ENCODE measurements around the gene SEC24D.
"Not testable (repeated sequence)": the region's sequence is repeated elsewhere in the genome, so short reads cannot be mapped to it uniquely, and the experiment has no call there.

SEC24D gene

DNA sequence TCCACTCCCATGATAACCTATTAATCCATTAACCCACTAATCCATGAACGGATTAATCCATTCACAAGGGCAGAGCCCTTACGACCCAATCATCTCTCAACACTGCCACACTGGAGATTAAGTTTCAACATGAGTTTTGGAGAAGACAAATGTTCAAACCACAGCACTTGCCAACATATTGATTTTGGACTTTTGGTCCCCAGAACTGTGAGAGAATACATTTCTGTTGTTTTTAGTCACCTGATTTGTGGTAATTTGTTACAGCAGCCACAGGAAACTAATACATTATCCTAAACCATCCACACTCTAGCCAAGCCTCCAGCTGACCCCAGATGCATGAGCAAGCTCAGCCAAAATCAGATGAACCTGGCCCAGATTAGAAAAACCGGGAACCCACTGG lies 22.4 kb downstream of the SEC24D start:
- DNase-seq (ENCODE audit: insufficient read length, low spot score) (no peak), FAIRE-seq (no peak)
- no peak for TF ChIP-seq POLR2A (IDR thresholded peaks at IDR 0.05; ENCODE audit: low read depth, low read length)

DNA sequence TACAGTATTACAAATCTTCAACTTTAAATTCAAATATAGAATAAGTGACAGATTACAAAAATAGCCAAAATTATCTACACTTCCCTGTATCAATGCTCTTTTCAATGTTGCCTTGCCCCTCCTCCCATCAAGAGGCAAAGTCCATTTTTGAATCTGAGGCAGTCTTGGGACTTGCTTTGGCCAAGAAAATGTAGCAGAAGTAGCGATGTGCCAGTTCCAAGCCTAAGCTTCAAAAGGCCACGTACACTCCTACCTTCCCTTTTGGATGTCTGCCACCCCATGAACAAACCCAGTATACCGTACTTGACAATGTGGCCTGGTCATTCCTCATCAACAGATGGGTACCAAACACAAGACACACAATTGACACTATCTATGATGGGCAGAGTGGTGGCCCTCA lies 24.1 kb downstream of the SEC24D start:
- no peak for DNase-seq (ENCODE audit: insufficient read length, low spot score)
- FAIRE-seq: no peak
- no peak for TF ChIP-seq POLR2A (IDR thresholded peaks at IDR 0.05; ENCODE audit: low read depth, low read length)

DNA sequence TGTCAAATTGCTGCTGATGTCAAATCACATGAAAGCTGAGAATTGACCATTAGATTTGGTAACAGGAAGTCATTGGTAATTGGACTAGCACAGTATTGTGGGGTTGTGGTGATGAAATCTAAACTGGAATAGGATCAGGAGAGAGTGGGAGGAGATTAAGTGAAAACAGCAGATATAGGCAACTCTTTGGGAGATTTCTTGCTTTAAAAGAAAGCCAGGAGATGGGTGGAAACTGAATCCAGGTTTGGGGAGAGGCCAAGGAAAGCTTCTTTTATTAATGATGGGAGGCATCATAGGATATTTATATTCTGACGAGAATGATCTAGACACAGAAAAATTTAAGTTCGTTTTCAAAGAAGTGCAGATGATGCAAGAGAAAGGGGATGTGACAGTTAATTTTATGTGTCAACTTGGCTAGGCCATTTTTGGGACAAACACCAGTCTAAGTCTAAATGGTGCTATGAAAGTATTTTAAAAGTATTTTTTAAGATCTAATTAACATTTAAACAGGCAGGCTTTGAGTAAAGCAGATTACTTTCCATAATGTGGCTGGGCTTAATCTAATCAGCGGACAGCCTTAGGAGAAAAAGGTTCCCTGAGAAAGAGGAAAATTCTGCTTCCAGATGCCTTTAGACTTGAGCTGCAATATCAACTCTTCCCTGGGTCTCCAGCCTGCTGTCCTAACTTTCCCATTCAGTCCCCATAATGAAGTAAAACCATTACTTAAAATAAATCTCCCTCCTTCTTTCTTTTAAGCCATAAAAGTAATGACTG lies 24.7 kb downstream of the SEC24D start:
- no peak for TF ChIP-seq POLR2A (IDR thresholded peaks at IDR 0.05; ENCODE audit: low read depth, low read length)
- no peak for DNase-seq (ENCODE audit: insufficient read length, low spot score)
- FAIRE-seq: no peak

DNA sequence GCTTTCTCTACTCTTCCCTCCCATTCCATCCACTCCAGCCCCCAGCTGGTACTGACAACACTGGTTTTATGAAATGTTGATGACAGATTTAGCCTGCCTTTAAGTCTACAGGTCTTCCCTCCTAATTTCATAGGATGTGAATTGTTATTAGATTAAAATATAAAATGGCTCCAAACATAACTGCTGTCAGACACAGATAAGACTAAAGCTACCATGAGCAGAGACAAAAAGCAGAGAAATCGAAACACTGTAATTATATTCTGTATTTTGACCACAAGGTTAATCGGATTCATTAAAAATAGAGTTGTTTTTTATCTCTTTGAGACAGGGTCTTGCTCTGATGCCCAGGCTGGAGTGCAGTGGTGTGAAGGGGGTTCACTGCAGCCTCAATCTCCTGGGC lies 28.3 kb downstream of the SEC24D start:
- no peak for FAIRE-seq
- no peak for DNase-seq (ENCODE audit: insufficient read length, low spot score)
- TF ChIP-seq POLR2A (IDR thresholded peaks at IDR 0.05; ENCODE audit: low read depth, low read length): no peak

DNA sequence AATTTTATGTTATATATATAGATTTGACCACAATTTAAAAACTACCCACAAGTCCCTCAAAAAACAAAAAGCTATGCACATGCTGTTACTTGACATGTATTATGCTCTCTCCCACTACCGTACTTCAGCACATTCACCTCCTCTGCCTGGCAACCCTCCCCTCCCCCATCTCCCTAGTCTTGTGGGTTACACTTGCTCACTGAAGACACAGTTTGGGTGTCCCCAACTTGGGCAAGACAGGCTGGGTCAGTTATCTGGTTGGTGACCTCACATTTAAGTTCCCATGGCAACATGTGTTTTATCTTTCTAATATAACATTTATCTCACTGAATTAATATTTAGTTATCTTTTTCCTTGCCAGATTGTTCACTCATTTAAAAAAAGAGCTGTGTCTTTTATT lies 32.7 kb downstream of the SEC24D start:
- FAIRE-seq (no peak), DNase-seq (ENCODE audit: insufficient read length, low spot score) (no peak)
- no peak for TF ChIP-seq POLR2A (IDR thresholded peaks at IDR 0.05; ENCODE audit: low read depth, low read length)

DNA sequence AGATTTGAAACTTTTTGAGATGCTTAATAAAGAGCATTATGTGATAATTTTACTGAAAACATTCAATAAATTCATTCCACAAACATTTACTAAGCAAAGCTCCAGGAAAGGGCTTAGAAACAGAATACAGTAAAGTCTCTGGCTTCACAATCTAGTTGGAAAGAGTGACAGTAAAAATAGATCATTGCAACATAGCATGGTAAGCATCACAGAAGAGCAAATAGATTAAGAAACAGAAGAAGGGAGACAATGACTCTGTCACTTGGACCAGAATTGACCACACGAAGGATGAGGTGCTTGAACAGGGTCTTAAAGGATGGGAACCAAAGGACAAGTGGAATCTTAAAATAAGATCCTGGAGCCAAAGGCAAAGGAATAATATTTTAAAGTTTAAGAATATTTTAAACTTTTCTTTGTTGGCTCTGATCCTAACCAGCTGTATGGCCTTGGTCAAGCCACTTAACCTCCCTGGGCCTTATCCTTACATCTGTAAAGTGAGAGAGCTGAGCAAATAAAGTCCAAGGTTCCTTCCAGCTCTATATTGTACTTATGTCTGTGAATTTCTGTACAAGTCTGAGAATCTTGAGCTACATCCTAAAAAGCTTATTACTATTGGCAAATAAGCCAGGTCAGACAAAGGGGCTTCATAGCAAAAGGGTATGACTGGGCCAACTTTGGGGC lies 33.9 kb downstream of the SEC24D start:
- DNase-seq (ENCODE audit: insufficient read length, low spot score): no peak
- no peak for FAIRE-seq
- no peak for TF ChIP-seq POLR2A (IDR thresholded peaks at IDR 0.05; ENCODE audit: low read depth, low read length)

DNA sequence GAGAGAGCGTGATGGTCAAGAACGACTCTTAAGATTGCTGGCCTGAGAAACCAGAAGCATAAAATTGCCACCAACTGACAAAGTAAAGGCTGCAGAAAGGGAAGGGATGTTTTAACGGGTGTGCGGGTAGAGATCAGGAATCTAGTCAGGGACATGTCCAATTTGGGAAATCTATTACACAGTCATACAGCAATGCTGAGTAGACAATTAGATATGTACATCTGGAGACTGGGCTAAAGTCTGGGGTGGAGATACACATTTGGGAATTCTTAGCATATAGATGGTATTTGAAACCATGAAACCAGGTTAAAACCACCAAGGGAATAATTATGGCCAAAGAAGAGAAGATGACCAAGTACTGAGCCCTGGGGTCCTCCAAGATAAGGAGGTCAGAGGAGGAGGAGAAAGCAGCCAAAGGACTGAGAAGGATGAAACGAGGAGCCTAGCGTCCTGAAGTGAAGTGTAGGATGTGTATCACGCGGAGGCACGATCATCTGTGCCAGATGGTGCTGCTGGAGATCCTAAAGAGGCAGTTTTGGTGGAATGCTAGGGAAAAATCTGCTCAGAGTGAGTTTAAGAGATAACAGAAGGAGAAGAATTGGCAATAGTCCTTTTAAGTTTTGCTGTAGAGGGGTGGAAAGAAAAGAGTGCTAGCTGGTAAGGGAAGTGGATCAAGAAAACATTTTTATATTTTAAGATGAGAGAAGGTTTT lies 36.5 kb downstream of the SEC24D start:
- DNase-seq (ENCODE audit: insufficient read length, low spot score) (no peak), FAIRE-seq (no peak)
- TF ChIP-seq POLR2A (IDR thresholded peaks at IDR 0.05; ENCODE audit: low read depth, low read length): no peak

DNA sequence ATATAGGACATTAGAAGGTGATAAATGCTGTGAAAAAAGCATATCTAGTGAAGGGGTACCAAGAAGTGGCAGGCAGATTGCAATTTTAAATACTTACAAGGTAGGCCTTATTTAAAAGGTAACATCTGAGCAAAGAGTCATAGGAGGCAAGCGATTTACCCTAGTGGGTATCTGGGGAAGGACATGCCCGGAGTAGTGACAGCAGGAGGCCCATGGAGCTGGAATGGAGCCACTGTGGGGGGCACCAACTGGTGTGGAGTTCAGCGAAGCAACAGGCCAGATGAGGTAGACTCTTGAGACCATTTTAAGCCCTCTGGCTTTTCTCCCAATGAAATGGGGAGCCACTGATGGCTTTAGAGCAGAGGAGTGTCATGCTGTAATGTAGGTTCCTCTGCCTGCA lies 37.3 kb downstream of the SEC24D start:
- no peak for DNase-seq (ENCODE audit: insufficient read length, low spot score)
- FAIRE-seq: no peak
- no peak for TF ChIP-seq POLR2A (IDR thresholded peaks at IDR 0.05; ENCODE audit: low read depth, low read length)

DNA sequence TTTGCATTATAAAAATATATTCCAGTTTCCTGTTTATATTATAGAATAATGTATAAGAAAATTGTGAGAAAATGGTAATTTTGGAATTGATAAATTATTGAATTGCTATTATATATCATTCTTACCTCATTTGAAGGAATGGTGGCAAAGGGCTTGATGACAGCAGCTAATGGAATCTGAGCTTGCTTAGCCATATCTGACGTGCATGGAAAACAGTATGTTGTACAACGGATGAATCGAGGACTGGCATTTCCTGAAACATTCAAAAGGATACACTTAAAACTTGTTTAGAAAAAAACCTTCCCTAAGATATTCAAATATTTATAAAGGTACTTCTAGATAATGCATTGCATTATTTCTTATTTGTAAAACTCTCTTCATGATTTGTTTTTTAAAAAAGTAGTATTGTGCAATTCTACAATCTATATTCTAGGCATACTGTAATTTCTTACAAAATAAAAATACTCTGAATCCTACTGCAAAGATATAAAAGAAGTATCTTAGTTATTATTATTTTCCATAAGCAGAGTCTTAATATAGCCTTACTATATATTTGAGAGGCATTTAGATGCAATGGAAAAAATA lies 38.3 kb downstream of the SEC24D start:
- no peak for FAIRE-seq
- no peak for DNase-seq (ENCODE audit: insufficient read length, low spot score)

DNA sequence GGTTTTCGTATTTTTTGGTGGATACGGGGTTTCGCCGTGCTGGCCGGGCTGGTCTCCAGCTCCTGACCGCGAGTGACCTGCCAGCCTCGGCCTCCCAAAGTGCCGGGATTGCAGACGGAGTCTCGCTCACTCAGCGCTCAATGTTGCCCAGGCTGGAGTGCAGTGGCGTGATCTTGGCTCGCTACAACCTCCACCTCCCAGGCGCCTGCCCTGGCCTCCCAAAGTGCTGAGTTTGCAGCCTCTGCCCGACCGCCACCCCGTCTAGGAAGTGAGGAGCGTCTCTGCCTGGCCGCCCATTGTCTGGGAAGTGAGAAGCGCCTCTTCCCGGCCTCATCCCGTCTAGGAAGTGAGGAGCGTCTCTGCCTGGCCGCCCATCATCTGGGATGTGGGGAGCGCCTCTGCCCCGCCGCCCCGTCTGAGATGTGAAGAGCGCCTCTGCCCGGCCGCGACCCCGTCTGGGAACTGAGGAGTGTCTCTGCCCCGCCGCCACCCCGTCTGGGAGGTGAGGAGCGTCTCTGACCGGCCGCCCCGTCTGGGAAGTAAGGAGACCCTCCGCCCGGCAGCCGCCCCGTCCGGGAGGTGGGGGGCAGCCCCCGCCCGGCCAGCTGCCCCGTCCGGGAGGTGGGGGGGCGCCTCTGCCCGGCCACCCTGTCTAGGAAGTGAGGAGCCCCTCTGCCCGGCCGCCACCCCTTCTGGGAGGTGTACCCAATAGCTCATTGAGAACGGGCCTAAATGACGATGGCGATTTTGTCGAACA lies 44.1 kb downstream of the SEC24D start:
- FAIRE-seq: not testable (repeated sequence)

More for the DNA sequence above, 38.3 kb downstream of the SEC24D start:
- no peak for TF ChIP-seq POLR2A (IDR thresholded peaks at IDR 0.05; ENCODE audit: low read depth, low read length)

DNA sequence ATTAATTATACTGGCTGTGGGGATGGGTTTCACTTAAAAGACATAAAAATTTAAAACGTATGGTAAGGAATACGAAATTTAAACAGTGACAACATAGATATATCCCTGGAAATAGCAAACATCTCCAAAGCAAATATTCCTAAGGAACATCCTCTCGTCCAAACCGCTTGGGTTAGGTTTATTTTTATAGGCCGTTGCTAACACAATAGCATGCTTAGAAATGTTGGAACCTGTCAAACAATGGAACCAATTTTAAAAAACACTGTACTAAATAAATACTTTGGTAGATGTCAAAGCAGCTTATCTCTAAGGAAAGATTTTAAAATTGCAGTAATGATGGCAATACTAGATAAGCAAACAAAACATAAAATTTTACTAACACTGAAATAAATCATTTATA lies 45.4 kb downstream of the SEC24D start:
- DNase-seq (ENCODE audit: insufficient read length, low spot score) (no peak), FAIRE-seq (no peak)
- TF ChIP-seq POLR2A (IDR thresholded peaks at IDR 0.05; ENCODE audit: low read depth, low read length): no peak

More for the DNA sequence above, 44.1 kb downstream of the SEC24D start:
- DNase-seq (ENCODE audit: insufficient read length, low spot score): not testable (repeated sequence)

DNA sequence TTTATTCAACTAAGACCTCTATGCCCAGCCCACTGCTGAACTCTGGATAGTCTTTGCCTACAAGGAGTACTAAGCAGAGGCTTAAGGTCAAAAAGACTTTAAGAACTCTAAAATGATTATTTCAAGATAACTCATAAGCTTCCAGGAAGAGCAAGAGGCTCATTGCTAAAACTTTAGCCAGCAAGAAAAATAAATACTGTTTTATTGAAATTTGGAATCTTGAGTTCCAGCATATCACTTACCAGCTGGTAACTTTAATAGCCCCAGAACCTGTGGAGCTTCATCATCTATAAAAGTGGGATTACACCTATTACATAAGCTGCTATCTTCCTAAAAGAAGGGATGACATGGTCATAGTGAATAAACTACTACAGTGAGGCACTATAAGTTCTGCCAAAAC lies 47.0 kb downstream of the SEC24D start:
- no peak for DNase-seq (ENCODE audit: insufficient read length, low spot score)
- no peak for FAIRE-seq
- no peak for TF ChIP-seq POLR2A (IDR thresholded peaks at IDR 0.05; ENCODE audit: low read depth, low read length)

DNA sequence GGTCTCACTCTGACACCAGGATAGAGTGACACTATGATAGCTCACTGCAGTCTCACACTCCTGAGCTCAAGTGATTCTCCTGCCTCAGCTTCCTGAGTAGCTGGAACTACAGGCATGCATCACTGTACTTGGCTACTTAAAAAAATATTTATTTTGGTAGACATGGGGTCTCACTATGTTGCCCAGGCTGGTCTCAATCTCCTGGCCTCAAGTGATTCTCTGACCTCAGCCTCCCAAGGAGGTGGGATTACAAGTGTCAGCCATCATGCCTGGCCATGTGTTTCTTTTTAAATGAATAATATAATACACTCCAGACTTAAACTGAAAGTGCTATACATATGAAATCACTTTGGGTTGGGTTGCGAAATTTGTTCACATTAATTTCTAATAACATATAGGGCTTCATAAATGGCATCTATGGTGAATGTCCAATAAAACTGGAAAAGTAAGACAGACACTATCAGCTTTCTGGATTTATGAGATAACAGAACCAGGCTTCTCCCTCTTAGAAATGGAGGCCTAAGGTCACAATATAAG lies 48.0 kb downstream of the SEC24D start:
- DNase-seq (ENCODE audit: insufficient read length, low spot score): no peak
- FAIRE-seq: no peak
- TF ChIP-seq POLR2A (IDR thresholded peaks at IDR 0.05; ENCODE audit: low read depth, low read length): no peak
